ENCODE results near the gene TTBK1.

Gene TTBK1

GRCh38 chr6:43242908-43243663, at the start of gene TTBK1:
Gene TTBK1, plus strand, starts transcription at chr6:43243481. Its CDS starts 3,180 bp downstream, at chr6:43246661.
- H3K4me3 ChIP-seq (ENCODE audit: low read depth, low read length), result no peak within 1 kb of the TSS
- DNase-seq (ENCODE audit: low read depth), result no peak

GRCh38 chr6:43193929-43194328, 49.4 kb upstream of the TTBK1 start:
- no peak for DNase-seq (ENCODE audit: low read depth)
- no peak overlapping the region for H3K4me3 ChIP-seq (ENCODE audit: low read depth, low read length)

- H3K4me3 ChIP-seq (ENCODE audit: low read depth, low read length), result no peak overlapping the region
- DNase-seq (ENCODE audit: low read depth), result no peak
These were observed 46.9 kb upstream of the TTBK1 start for GRCh38 chr6:43196337-43196736.

GRCh38 chr6:43199912-43200311, 43.4 kb upstream of the TTBK1 start:
- no peak for DNase-seq (ENCODE audit: low read depth)
- no peak overlapping the region for H3K4me3 ChIP-seq (ENCODE audit: low read depth, low read length)

GRCh38 chr6:43200541-43200940, 42.7 kb upstream of the TTBK1 start:
- DNase-seq (ENCODE audit: low read depth), result no peak
- H3K4me3 ChIP-seq (ENCODE audit: low read depth, low read length), result no peak overlapping the region

- H3K4me3 ChIP-seq (ENCODE audit: low read depth, low read length), result no peak overlapping the region
- no peak for DNase-seq (ENCODE audit: low read depth)
These were observed 40.8 kb upstream of the TTBK1 start for GRCh38 chr6:43202451-43202850.

GRCh38 chr6:43203029-43203717, 40.1 kb upstream of the TTBK1 start:
- DNase-seq (ENCODE audit: low read depth), result no peak
- H3K4me3 ChIP-seq (ENCODE audit: low read depth, low read length), result no peak overlapping the region

- no peak for DNase-seq (ENCODE audit: low read depth)
- no peak overlapping the region for H3K4me3 ChIP-seq (ENCODE audit: low read depth, low read length)
These were observed 39.6 kb upstream of the TTBK1 start for GRCh38 chr6:43203718-43204095.

GRCh38 chr6:43204271-43205105, 38.8 kb upstream of the TTBK1 start:
- no peak overlapping the region for H3K4me3 ChIP-seq (ENCODE audit: low read depth, low read length)
- no peak for DNase-seq (ENCODE audit: low read depth)

- DNase-seq (ENCODE audit: low read depth), result no peak
- H3K4me3 ChIP-seq (ENCODE audit: low read depth, low read length), result no peak overlapping the region
These were observed 37.4 kb upstream of the TTBK1 start for GRCh38 chr6:43205849-43206248.

- no peak for DNase-seq (ENCODE audit: low read depth)
These were observed 36.0 kb upstream of the TTBK1 start for GRCh38 chr6:43207286-43207685.

GRCh38 chr6:43211955-43212354, 31.3 kb upstream of the TTBK1 start:
- no peak overlapping the region for H3K4me3 ChIP-seq (ENCODE audit: low read depth, low read length)
- no peak for DNase-seq (ENCODE audit: low read depth)

More at GRCh38 chr6:43207286-43207685, 36.0 kb upstream of the TTBK1 start:
- no peak overlapping the region for H3K4me3 ChIP-seq (ENCODE audit: low read depth, low read length)

- H3K4me3 ChIP-seq (ENCODE audit: low read depth, low read length), result no peak overlapping the region
- no peak for DNase-seq (ENCODE audit: low read depth)
These were observed 29.9 kb upstream of the TTBK1 start for GRCh38 chr6:43213431-43213830.

- no peak for DNase-seq (ENCODE audit: low read depth)
- H3K4me3 ChIP-seq (ENCODE audit: low read depth, low read length), result no peak overlapping the region
These were observed 28.2 kb upstream of the TTBK1 start for GRCh38 chr6:43215066-43215465.

- H3K4me3 ChIP-seq (ENCODE audit: low read depth, low read length), result no peak overlapping the region
- DNase-seq (ENCODE audit: low read depth), result no peak
These were observed 27.1 kb upstream of the TTBK1 start for GRCh38 chr6:43216200-43216599.

GRCh38 chr6:43217351-43217750, 25.9 kb upstream of the TTBK1 start:
- DNase-seq (ENCODE audit: low read depth), result no peak
- H3K4me3 ChIP-seq (ENCODE audit: low read depth, low read length), result no peak overlapping the region

GRCh38 chr6:43219119-43219518, 24.2 kb upstream of the TTBK1 start:
- no peak for DNase-seq (ENCODE audit: low read depth)
- H3K4me3 ChIP-seq (ENCODE audit: low read depth, low read length), result no peak overlapping the region

GRCh38 chr6:43219814-43220213, 23.5 kb upstream of the TTBK1 start:
- DNase-seq (ENCODE audit: low read depth), result no peak
- H3K4me3 ChIP-seq (ENCODE audit: low read depth, low read length), result no peak overlapping the region

GRCh38 chr6:43220439-43220951, 22.8 kb upstream of the TTBK1 start:
- no peak overlapping the region for H3K4me3 ChIP-seq (ENCODE audit: low read depth, low read length)
- no peak for DNase-seq (ENCODE audit: low read depth)
